HCEC 1CT (cell line): ENCODE measurements around the gene ETV2.
"Not testable (repeated sequence)": the region's sequence is repeated elsewhere in the genome, so short reads cannot be mapped to it uniquely, and the experiment has no call there.

Experiments
- DNase-seq: peaks from one replicate; pipeline ENCODE4 v3.0.0-alpha.2; 2017

The ETV2 gene, protein sequence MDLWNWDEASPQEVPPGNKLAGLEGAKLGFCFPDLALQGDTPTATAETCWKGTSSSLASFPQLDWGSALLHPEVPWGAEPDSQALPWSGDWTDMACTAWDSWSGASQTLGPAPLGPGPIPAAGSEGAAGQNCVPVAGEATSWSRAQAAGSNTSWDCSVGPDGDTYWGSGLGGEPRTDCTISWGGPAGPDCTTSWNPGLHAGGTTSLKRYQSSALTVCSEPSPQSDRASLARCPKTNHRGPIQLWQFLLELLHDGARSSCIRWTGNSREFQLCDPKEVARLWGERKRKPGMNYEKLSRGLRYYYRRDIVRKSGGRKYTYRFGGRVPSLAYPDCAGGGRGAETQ

GRCh38 chr19:35641515-35642151 lies at the start of gene ETV2:
Gene ETV2 (plus strand): TSS chr19:35641745. CDS start chr19:35642461, 716 bp downstream.
- peak; percentile 28 for DNase-seq

DNA sequence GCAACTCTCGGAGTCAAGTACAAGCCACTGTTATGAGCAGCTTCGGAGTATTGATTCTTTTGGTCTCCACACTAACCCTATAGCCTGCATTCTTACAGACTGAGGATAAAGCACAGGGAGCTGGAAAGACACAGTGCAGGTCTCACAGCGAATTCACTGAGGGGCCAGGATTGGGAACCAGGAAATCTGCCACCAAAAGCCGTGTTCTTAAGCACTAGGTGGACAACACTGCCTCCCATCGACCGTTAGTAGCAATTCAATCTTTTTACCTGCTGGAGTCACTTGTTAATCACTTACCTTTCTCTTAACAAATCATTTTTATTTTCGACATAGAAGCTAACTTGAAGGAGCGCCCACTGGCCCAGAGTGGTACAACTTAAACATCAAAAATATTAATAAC lies 49.3 kb upstream of the ETV2 start:
- peak; percentile 15 for DNase-seq

- not testable (repeated sequence) for DNase-seq
These were observed 46.5 kb upstream of the ETV2 start for GRCh38 chr19:35595026-35595425.

GRCh38 chr19:35595928-35596327 lies 45.6 kb upstream of the ETV2 start:
- DNase-seq = no peak

DNA sequence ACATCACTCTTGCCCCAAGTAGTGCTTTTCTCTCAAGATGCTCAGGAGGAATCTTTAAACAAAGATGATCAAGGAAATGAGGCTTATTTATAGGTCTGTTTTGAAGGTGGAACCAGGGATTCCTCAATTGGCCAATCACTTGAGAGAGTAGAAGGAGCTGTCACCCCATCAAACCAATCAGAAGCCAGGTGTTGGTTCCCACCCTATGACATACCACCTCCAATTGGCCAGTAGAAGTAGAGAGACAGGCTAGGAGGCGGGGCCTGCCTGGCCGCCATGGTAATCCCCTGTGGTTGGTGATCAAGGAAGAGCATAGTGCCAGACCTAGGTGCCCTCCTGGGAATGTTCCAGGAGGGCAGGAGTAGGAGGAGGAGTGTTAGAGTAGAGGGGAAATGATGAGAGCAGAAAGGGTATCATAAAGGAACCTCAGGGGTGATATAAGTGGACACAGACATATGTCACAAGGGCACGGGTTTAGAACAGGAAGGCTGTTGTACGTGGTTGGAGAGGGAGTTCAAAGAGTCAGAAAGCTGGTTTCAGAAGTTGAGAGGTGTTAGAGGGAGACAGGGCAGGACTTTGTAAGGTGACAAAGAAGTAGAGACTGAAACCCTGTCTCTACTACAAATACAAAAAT lies 45.1 kb upstream of the ETV2 start:
- no peak for DNase-seq

GRCh38 chr19:35601971-35602370 lies 39.6 kb upstream of the ETV2 start:
- DNase-seq = no peak

GRCh38 chr19:35604436-35604835 lies 37.1 kb upstream of the ETV2 start:
- not testable (repeated sequence) for DNase-seq

GRCh38 chr19:35607170-35607569 lies 34.4 kb upstream of the ETV2 start:
- not testable (repeated sequence) for DNase-seq

GRCh38 chr19:35607661-35608060 lies 33.9 kb upstream of the ETV2 start:
- no peak for DNase-seq

GRCh38 chr19:35608251-35608650 lies 33.3 kb upstream of the ETV2 start:
- DNase-seq = no peak

DNA sequence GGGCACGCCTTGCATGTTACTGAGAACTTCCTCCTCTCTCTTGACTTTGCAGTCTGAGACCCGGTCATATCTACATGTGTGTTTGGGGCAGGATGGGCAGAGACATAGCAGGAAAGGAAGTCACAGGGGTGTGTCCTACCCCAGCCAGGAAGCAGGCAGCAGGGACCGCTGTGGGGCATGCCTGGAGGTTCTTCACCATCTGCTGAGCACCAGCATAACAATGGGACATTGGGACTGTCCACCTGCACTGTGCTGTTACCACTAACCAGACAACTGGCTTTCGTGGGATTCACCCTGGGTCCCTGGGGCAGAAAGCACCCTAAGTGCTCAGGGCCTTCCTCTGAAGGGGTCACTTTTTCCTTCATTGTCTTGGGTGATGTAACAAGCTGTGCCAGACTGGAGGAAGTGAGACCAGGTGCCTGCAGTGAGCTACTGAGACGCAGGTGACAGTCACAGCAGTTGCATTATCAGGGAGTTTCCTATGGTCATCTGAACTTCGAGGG lies 31.6 kb upstream of the ETV2 start:
- no peak for DNase-seq

- DNase-seq = no peak
These were observed 29.4 kb upstream of the ETV2 start for GRCh38 chr19:35612224-35612558.

DNA sequence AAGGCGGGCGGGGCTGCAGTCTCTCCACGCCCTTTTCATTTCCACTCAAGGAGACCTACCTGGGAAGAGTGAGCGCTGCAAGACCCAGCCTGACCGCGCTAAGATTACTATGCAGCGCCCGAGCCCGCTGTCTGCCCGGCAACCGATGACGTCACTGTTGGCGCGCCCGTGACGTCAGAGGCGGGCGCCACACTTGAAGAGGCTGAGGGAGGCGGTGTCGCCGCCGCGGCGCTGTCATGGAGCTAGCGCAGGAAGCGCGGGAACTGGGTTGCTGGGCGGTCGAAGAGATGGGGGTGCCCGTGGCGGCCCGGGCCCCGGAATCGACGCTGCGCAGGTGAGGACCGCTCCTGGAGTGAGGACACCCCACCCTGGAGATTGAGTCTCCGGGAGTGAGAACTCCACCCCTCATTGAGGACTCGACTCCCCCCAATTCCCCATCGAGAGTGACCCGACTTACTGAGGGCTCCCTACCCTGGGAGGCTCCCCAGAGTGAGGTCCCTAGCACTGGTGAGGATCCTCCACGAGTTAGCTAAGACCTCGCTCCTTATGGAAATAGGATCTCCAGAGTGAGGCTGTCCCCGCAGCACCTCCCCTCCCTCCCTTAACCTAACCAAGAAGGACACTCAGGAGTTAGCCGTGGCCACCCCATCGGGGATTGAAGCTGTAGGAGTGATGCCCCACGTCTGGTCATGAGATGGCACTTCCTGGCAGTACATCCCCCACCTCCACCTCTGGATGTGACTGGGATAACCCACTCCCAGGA lies 28.8 kb upstream of the ETV2 start, which contains the start of gene HAUS5:
HAUS5 (plus strand) TSS at position 177 of the 763 bp plus-strand sequence; CDS start at position 237, 60 bp downstream.
- peak; percentile 86 for DNase-seq

- no peak for DNase-seq
These were observed 28.0 kb upstream of the ETV2 start for GRCh38 chr19:35613574-35613973.

- DNase-seq = no peak
These were observed 26.5 kb upstream of the ETV2 start for GRCh38 chr19:35615036-35615435.

GRCh38 chr19:35618857-35619256 lies 22.7 kb upstream of the ETV2 start:
- DNase-seq = no peak

GRCh38 chr19:35619290-35619923 lies 22.1 kb upstream of the ETV2 start:
- no peak for DNase-seq

DNA sequence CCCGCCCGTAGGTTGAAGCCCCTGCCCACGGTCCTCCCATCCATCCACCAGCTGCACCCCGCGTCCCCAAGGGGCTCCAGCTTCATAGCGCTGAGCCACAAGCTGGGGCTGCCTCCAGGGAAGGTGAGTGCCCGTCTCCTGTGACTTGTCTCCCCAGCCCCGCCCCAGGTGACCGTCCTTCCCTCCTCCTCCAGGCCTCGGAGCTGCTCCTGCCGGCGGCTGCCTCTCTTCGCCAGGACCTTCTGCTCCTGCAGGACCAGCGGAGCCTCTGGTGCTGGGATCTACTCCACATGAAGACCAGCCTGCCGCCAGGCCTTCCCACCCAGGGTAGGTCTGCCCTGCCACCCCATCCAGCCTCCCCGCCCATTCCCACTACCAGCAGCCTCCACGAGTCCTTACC lies 21.5 kb upstream of the ETV2 start:
- DNase-seq = no peak

- DNase-seq = no peak
These were observed 19.8 kb upstream of the ETV2 start for GRCh38 chr19:35621708-35622107.

DNA sequence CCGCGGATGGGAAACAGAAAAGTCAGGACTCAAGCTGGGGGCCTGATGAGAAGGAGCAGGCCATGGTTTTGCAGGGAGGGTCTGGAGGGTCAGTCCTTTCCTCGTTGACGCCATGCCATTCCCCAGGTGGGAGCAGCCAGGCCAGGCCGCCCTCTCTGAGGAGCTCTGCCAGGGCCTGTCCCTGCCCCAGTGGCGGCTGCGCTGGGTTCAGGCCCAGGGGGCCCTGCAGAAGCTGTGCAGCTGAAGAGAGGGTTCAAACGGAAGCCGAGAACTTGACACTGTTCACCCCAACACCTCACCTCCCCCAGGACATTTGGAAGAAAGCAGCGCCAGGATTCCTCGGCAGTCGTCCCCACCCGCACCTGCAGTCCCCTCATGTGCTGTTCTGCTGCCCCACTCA lies 18.8 kb upstream of the ETV2 start:
- no peak for DNase-seq

DNA sequence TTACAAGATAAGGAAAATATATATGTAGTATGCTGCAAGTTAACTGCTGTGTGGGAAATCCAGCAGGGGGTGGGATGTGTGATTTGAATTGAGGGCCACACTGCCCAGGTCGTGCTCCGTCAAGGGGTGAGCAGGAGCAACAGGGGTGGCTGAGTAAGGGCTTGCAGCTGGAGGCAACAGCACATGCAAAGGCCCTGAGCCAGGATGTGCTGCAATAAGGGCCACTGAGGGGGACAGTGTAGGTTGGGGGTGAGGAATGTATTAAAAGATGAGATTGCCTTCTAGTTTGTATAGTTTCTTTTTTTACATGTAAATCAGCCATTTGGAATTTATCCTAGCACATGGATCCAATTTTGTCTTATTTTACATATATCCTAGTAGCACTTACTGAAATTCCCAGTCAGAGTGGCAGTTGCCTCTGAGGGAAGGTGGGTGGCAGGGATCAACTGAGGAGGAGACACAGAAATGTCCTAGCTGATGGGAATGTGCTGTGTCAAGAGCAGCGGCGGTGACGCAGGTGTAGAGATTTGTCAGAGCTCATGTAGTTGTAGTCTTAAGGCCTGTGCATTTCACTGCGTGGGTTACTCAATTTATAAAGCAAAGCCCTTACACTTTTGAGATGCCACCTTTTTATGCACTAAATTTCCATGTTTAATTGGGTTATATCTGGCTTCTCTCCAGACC lies 18.1 kb upstream of the ETV2 start:
- no peak for DNase-seq

DNA sequence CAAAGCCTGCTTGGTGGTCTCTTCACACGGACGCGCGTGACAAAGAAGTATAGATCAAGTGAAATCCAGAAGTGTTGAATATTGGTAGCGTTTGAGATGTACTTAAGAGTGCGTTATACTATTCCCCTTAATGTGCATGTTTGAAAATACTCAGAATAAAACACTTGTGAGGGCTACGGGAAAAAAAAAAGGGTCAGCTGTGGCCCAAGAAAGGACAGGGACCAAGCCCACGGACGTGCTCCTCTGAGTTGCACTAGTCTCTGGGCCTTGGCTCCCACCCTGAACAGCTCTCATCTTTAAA lies 13.3 kb upstream of the ETV2 start:
- no peak for DNase-seq
